ENCODE results near the gene LYST. TPM values are rescaled to one million over a fixed set of nuclear protein-coding genes. Genes with fewer than 3 reads are reported as not detected.

Gene LYST
- total and polyA plus RNA-seq, 2 donors = 25.7 to 67.4 TPM

GRCh38 chr1:235878082-235878811 is 11.5 kb upstream of the LYST start:
- Histone ChIP-seq H3K4me3 (ENCODE audit: low read length in 2 of 2) (no peak overlapping the region), H3K36me3 (ENCODE audit: control insufficient read depth in 2 of 2, insufficient read depth in 2 of 2, low read length in 1 of 2) (no peaks in the 10 kb centered on the region), H3K9me3 (ENCODE audit: control insufficient read depth in 2 of 2, insufficient read depth in 1 of 2, low read length in 1 of 2) (no peaks in the 10 kb centered on the region), H3K27ac (ENCODE audit: low read depth in 1 of 2, low read length in 1 of 2) (no peak overlapping the region), H3K4me1 (ENCODE audit: control insufficient read depth in 2 of 2, insufficient read depth in 2 of 2, low read length in 2 of 2) (peaks cover 5 to 25% of the 10 kb centered on the region in 2 donors), H3K27me3 (ENCODE audit: control insufficient read depth in 2 of 2, insufficient read depth in 1 of 2, low read length in 1 of 2) (no peaks in the 10 kb centered on the region)
- DNase-seq (ENCODE audit: low read depth in 6 of 9, low spot score in 9 of 9) = no peak
- 82% methylated on average over 6 of the region's 6 CpGs for WGBS

GRCh38 chr1:235876402-235876841 is 9.7 kb upstream of the LYST start:
- no peaks in the 10 kb centered on the region for H3K27me3 ChIP-seq (ENCODE audit: control insufficient read depth in 2 of 2, insufficient read depth in 1 of 2, low read length in 1 of 2)
- WGBS = 89% methylated on average over 2 of the region's 2 CpGs
- no peaks in the 10 kb centered on the region for H3K9me3 ChIP-seq (ENCODE audit: control insufficient read depth in 2 of 2, insufficient read depth in 1 of 2, low read length in 1 of 2)
- DNase-seq (ENCODE audit: low read depth in 6 of 9, low spot score in 9 of 9) = no peak
- peak overlapping the region in 1 of 2 donors; percentile 27 for H3K27ac ChIP-seq (ENCODE audit: low read depth in 1 of 2, low read length in 1 of 2)
- no peaks in the 10 kb centered on the region for H3K36me3 ChIP-seq (ENCODE audit: control insufficient read depth in 2 of 2, insufficient read depth in 2 of 2, low read length in 1 of 2)
- peaks cover 8 to 33% of the 10 kb centered on the region in 2 donors for H3K4me1 ChIP-seq (ENCODE audit: control insufficient read depth in 2 of 2, insufficient read depth in 2 of 2, low read length in 2 of 2)
- no peak overlapping the region for H3K4me3 ChIP-seq (ENCODE audit: low read length in 2 of 2)

- no peak for DNase-seq (ENCODE audit: low read depth in 6 of 9, low spot score in 9 of 9)
- Histone ChIP-seq H3K4me3 (ENCODE audit: low read length in 2 of 2) (no peak overlapping the region), H3K36me3 (ENCODE audit: control insufficient read depth in 2 of 2, insufficient read depth in 2 of 2, low read length in 1 of 2) (no peaks in the 10 kb centered on the region), H3K27ac (ENCODE audit: low read depth in 1 of 2, low read length in 1 of 2) (no peak overlapping the region), H3K9me3 (ENCODE audit: control insufficient read depth in 2 of 2, insufficient read depth in 1 of 2, low read length in 1 of 2) (no peaks in the 10 kb centered on the region), H3K4me1 (ENCODE audit: control insufficient read depth in 2 of 2, insufficient read depth in 2 of 2, low read length in 2 of 2) (peaks cover 8 to 33% of the 10 kb centered on the region in 2 donors), H3K27me3 (ENCODE audit: control insufficient read depth in 2 of 2, insufficient read depth in 1 of 2, low read length in 1 of 2) (no peaks in the 10 kb centered on the region)
- WGBS = 92% methylated on average over 4 of the region's 4 CpGs
These were observed 8.4 kb upstream of the LYST start for GRCh38 chr1:235875036-235875597.

- H3K4me1 ChIP-seq (ENCODE audit: control insufficient read depth in 2 of 2, insufficient read depth in 2 of 2, low read length in 2 of 2) = peaks cover 11 to 33% of the 10 kb centered on the region in 2 donors
- 96% methylated on average over 4 of the region's 4 CpGs for WGBS
- no peaks in the 10 kb centered on the region for H3K36me3 ChIP-seq (ENCODE audit: control insufficient read depth in 2 of 2, insufficient read depth in 2 of 2, low read length in 1 of 2)
- H3K27me3 ChIP-seq (ENCODE audit: control insufficient read depth in 2 of 2, insufficient read depth in 1 of 2, low read length in 1 of 2) = no peaks in the 10 kb centered on the region
- no peak overlapping the region for H3K4me3 ChIP-seq (ENCODE audit: low read length in 2 of 2)
- H3K9me3 ChIP-seq (ENCODE audit: control insufficient read depth in 2 of 2, insufficient read depth in 1 of 2, low read length in 1 of 2) = peaks cover 0 to under 1% of the 10 kb centered on the region in 2 donors
- DNase-seq (ENCODE audit: low read depth in 6 of 9, low spot score in 9 of 9) = no peak
- no peak overlapping the region for H3K27ac ChIP-seq (ENCODE audit: low read depth in 1 of 2, low read length in 1 of 2)
These were observed 7.6 kb upstream of the LYST start for GRCh38 chr1:235874261-235874660.

- 92% methylated on average over 2 of the region's 2 CpGs for WGBS
- no peaks in the 10 kb centered on the region for H3K36me3 ChIP-seq (ENCODE audit: control insufficient read depth in 2 of 2, insufficient read depth in 2 of 2, low read length in 1 of 2)
- peaks cover 11 to 37% of the 10 kb centered on the region in 2 donors for H3K4me1 ChIP-seq (ENCODE audit: control insufficient read depth in 2 of 2, insufficient read depth in 2 of 2, low read length in 2 of 2)
- peak overlapping the region in 1 of 2 donors; percentile 52 for H3K27ac ChIP-seq (ENCODE audit: low read depth in 1 of 2, low read length in 1 of 2)
- H3K27me3 ChIP-seq (ENCODE audit: control insufficient read depth in 2 of 2, insufficient read depth in 1 of 2, low read length in 1 of 2) = no peaks in the 10 kb centered on the region
- H3K4me3 ChIP-seq (ENCODE audit: low read length in 2 of 2) = no peak overlapping the region
- peaks cover 0 to 3% of the 10 kb centered on the region in 2 donors for H3K9me3 ChIP-seq (ENCODE audit: control insufficient read depth in 2 of 2, insufficient read depth in 1 of 2, low read length in 1 of 2)
- DNase-seq (ENCODE audit: low read depth in 6 of 9, low spot score in 9 of 9) = no peak
These were observed 6.9 kb upstream of the LYST start for GRCh38 chr1:235873571-235873970.

GRCh38 chr1:235873045-235873444 is 6.3 kb upstream of the LYST start:
- DNase-seq (ENCODE audit: low read depth in 6 of 9, low spot score in 9 of 9) = peak in 2 of 9 donors; percentile 33 to 57
- Histone ChIP-seq H3K27me3 (ENCODE audit: control insufficient read depth in 2 of 2, insufficient read depth in 1 of 2, low read length in 1 of 2) (no peaks in the 10 kb centered on the region), H3K9me3 (ENCODE audit: control insufficient read depth in 2 of 2, insufficient read depth in 1 of 2, low read length in 1 of 2) (peaks cover 0 to 3% of the 10 kb centered on the region in 2 donors), H3K27ac (ENCODE audit: low read depth in 1 of 2, low read length in 1 of 2) (peak overlapping the region; percentile 18 to 52), H3K36me3 (ENCODE audit: control insufficient read depth in 2 of 2, insufficient read depth in 2 of 2, low read length in 1 of 2) (no peaks in the 10 kb centered on the region), H3K4me1 (ENCODE audit: control insufficient read depth in 2 of 2, insufficient read depth in 2 of 2, low read length in 2 of 2) (peaks cover 12 to 35% of the 10 kb centered on the region in 2 donors), H3K4me3 (ENCODE audit: low read length in 2 of 2) (no peak overlapping the region)
- 69% methylated on average over 1 of the region's 1 CpG for WGBS

- Histone ChIP-seq H3K27ac (ENCODE audit: low read depth in 1 of 2, low read length in 1 of 2) (no peak overlapping the region), H3K4me1 (ENCODE audit: control insufficient read depth in 2 of 2, insufficient read depth in 2 of 2, low read length in 2 of 2) (peaks cover 16 to 41% of the 10 kb centered on the region in 2 donors), H3K9me3 (ENCODE audit: control insufficient read depth in 2 of 2, insufficient read depth in 1 of 2, low read length in 1 of 2) (peaks cover 0 to 3% of the 10 kb centered on the region in 2 donors), H3K4me3 (ENCODE audit: low read length in 2 of 2) (no peak overlapping the region), H3K27me3 (ENCODE audit: control insufficient read depth in 2 of 2, insufficient read depth in 1 of 2, low read length in 1 of 2) (no peaks in the 10 kb centered on the region), H3K36me3 (ENCODE audit: control insufficient read depth in 2 of 2, insufficient read depth in 2 of 2, low read length in 1 of 2) (no peaks in the 10 kb centered on the region)
- WGBS = 97% methylated on average over 6 of the region's 6 CpGs
- DNase-seq (ENCODE audit: low read depth in 6 of 9, low spot score in 9 of 9) = no peak
These were observed 5.6 kb upstream of the LYST start for GRCh38 chr1:235872270-235872669.

GRCh38 chr1:235867903-235868469 is 1.3 kb upstream of the LYST start:
- DNase-seq (ENCODE audit: low read depth in 6 of 9, low spot score in 9 of 9) = peak in 4 of 9 donors; percentile 37 to 79 (median 53)
- peaks cover 0 to 3% of the 10 kb centered on the region in 2 donors for H3K9me3 ChIP-seq (ENCODE audit: control insufficient read depth in 2 of 2, insufficient read depth in 1 of 2, low read length in 1 of 2)
- WGBS = 15% methylated on average over 9 of the region's 9 CpGs
- no peaks in the 10 kb centered on the region for H3K27me3 ChIP-seq (ENCODE audit: control insufficient read depth in 2 of 2, insufficient read depth in 1 of 2, low read length in 1 of 2)
- H3K27ac ChIP-seq (ENCODE audit: low read depth in 1 of 2, low read length in 1 of 2) = peak overlapping the region; percentile 87 to 100
- no peaks in the 10 kb centered on the region for H3K36me3 ChIP-seq (ENCODE audit: control insufficient read depth in 2 of 2, insufficient read depth in 2 of 2, low read length in 1 of 2)
- peaks cover 18 to 45% of the 10 kb centered on the region in 2 donors for H3K4me1 ChIP-seq (ENCODE audit: control insufficient read depth in 2 of 2, insufficient read depth in 2 of 2, low read length in 2 of 2)
- H3K4me3 ChIP-seq (ENCODE audit: low read length in 2 of 2) = peak overlapping the region; percentile 85 to 90

Data from thymus (tissue), 11 donors.